Measurements from ENCODE around the gene BEND7.

BEND7 gene

GRCh38 chr10:13514296-13514695 is 14.5 kb downstream of the BEND7 start:
- H3K27me3 ChIP-seq (ENCODE audit: insufficient read depth, poor library complexity, severe bottlenecking) = no peaks in the 10 kb centered on the region
- no peak for TF ChIP-seq SPI1 (IDR thresholded peaks at IDR 0.05; ENCODE audit: borderline replicate concordance, low read depth)
- TF ChIP-seq POLR2AphosphoS5 (IDR thresholded peaks at IDR 0.05; ENCODE audit: low read depth) = no peak
- TF ChIP-seq GABPA (IDR thresholded peaks at IDR 0.05; ENCODE audit: low read depth) = no peak
- TF ChIP-seq, protein P1, sequence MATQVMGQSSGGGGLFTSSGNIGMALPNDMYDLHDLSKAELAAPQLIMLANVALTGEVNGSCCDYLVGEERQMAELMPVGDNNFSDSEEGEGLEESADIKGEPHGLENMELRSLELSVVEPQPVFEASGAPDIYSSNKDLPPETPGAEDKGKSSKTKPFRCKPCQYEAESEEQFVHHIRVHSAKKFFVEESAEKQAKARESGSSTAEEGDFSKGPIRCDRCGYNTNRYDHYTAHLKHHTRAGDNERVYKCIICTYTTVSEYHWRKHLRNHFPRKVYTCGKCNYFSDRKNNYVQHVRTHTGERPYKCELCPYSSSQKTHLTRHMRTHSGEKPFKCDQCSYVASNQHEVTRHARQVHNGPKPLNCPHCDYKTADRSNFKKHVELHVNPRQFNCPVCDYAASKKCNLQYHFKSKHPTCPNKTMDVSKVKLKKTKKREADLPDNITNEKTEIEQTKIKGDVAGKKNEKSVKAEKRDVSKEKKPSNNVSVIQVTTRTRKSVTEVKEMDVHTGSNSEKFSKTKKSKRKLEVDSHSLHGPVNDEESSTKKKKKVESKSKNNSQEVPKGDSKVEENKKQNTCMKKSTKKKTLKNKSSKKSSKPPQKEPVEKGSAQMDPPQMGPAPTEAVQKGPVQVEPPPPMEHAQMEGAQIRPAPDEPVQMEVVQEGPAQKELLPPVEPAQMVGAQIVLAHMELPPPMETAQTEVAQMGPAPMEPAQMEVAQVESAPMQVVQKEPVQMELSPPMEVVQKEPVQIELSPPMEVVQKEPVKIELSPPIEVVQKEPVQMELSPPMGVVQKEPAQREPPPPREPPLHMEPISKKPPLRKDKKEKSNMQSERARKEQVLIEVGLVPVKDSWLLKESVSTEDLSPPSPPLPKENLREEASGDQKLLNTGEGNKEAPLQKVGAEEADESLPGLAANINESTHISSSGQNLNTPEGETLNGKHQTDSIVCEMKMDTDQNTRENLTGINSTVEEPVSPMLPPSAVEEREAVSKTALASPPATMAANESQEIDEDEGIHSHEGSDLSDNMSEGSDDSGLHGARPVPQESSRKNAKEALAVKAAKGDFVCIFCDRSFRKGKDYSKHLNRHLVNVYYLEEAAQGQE (IDR thresholded peaks at IDR 0.05; ENCODE audit: insufficient replicate concordance, low read depth) = no peak
- TF ChIP-seq, protein P2, sequence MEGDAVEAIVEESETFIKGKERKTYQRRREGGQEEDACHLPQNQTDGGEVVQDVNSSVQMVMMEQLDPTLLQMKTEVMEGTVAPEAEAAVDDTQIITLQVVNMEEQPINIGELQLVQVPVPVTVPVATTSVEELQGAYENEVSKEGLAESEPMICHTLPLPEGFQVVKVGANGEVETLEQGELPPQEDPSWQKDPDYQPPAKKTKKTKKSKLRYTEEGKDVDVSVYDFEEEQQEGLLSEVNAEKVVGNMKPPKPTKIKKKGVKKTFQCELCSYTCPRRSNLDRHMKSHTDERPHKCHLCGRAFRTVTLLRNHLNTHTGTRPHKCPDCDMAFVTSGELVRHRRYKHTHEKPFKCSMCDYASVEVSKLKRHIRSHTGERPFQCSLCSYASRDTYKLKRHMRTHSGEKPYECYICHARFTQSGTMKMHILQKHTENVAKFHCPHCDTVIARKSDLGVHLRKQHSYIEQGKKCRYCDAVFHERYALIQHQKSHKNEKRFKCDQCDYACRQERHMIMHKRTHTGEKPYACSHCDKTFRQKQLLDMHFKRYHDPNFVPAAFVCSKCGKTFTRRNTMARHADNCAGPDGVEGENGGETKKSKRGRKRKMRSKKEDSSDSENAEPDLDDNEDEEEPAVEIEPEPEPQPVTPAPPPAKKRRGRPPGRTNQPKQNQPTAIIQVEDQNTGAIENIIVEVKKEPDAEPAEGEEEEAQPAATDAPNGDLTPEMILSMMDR (IDR thresholded peaks at IDR 0.05; ENCODE audit: insufficient read depth, low read length) = no peak

DNA sequence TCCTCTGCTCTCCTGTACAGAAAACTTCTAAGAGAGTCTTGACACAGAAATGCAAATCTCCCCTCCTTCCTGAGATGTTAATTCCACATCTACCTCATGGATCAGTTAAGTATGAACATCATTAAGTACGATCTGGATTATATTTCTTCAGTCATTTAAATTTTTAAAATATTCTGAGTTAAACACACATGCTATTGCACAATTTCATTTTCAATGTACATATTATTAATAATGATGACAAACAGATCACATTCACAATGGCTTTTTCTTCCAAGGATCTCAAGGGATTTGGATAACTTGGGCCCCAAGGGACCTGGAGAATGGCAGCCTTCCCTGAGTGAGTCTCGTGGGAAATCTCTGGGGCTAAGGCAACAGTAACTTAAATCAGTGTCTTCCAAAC is 16.2 kb downstream of the BEND7 start:
- no peak for DNase-seq (ENCODE audit: low read depth in 1 of 2, low spot score in 1 of 2)
- H3K4me3 ChIP-seq (replicated peaks; ENCODE audit: insufficient read depth, low read length) = no peak overlapping the region
- H3K27me3 ChIP-seq (ENCODE audit: insufficient read depth, poor library complexity, severe bottlenecking) = no peaks in the 10 kb centered on the region
- H3K27ac ChIP-seq (replicated peaks) = no peak overlapping the region
- TF ChIP-seq, protein P2 (IDR thresholded peaks at IDR 0.05; ENCODE audit: insufficient read depth, low read length) = no peak
- TF ChIP-seq SPI1 (IDR thresholded peaks at IDR 0.05; ENCODE audit: borderline replicate concordance, low read depth) (no peak), GABPA (IDR thresholded peaks at IDR 0.05; ENCODE audit: low read depth) (no peak), POLR2AphosphoS5 (IDR thresholded peaks at IDR 0.05; ENCODE audit: low read depth) (no peak)
- TF ChIP-seq, protein P1 (IDR thresholded peaks at IDR 0.05; ENCODE audit: insufficient replicate concordance, low read depth) = no peak

More at GRCh38 chr10:13514296-13514695, 14.5 kb downstream of the BEND7 start:
- DNase-seq (ENCODE audit: low read depth in 1 of 2, low spot score in 1 of 2) = no peak
- Histone ChIP-seq H3K4me3 (replicated peaks; ENCODE audit: insufficient read depth, low read length) (no peak overlapping the region), H3K27ac (replicated peaks) (no peak overlapping the region)

DNA sequence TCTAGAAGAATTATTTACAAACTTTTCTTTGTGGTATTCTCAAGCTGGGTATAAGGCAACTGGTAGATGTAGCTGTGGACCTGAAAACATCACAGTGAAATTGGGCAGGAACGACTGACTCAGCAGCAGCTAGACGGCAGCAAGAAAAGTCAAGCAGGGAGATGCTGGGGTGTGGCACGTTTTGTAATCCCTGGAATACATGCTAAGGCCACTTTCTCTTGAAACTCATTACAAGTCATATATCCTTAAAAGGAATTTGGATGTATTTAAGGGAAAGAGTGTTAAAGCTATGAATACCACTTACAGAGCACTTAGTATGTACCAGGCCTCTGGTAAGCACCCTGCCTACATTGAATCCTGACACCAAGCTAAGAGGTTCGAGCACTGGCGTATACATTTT is 17.4 kb downstream of the BEND7 start:
- Histone ChIP-seq H3K27me3 (ENCODE audit: insufficient read depth, poor library complexity, severe bottlenecking) (no peaks in the 10 kb centered on the region), H3K27ac (replicated peaks) (no peak overlapping the region), H3K4me3 (replicated peaks; ENCODE audit: insufficient read depth, low read length) (no peak overlapping the region)
- DNase-seq (ENCODE audit: low read depth in 1 of 2, low spot score in 1 of 2) = no peak
- TF ChIP-seq, protein P1 (IDR thresholded peaks at IDR 0.05; ENCODE audit: insufficient replicate concordance, low read depth) = no peak
- TF ChIP-seq GABPA (IDR thresholded peaks at IDR 0.05; ENCODE audit: low read depth) (no peak), POLR2AphosphoS5 (IDR thresholded peaks at IDR 0.05; ENCODE audit: low read depth) (no peak), SPI1 (IDR thresholded peaks at IDR 0.05; ENCODE audit: borderline replicate concordance, low read depth) (no peak)
- TF ChIP-seq, protein P2 (IDR thresholded peaks at IDR 0.05; ENCODE audit: insufficient read depth, low read length) = no peak
